ENCODE results near the gene CFAP68. TPM values are rescaled to one million over a fixed set of nuclear protein-coding genes. Genes with fewer than 3 reads are reported as not detected.
A peak's percentile ranks its signal among the peaks of the same experiment; 100 is the strongest.

Gene CFAP68
- total and polyA plus RNA-seq, 10 donors = 9.4 to 37.1 (median 13.6) TPM

DNA sequence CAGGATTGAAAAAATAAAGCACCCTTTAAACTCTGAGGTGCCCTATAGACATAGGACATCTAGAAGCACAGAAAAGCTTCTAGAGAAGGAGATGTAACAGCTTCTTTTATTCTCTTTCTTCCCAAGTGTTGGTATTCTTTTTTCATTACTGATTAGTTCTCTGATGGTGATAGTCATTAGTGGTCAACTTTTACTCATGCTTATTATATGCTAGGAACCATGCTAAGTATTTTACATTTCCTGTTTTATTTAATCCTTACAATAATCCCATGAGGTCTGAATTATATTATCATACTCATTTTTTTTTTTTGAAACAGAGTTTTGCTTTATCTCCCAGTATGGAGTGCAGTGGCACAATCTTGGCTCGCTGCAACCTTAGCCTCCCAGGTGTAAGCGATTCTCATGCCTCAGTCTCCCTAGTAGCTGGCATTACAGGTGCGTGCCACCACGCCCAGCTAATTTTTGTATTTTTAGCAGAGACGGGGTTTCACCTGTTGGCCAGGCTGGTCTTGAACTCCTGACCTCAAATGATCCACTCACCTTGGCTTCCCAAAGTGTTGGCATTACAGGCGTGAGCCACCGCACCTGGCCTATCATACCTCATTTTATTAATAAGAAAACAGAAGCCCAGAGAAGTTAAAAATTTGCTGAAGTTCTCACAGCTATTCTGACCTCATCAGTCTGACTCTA lies 42.3 kb downstream of the CFAP68 start:
- DNase-seq = no peak
- H3K4me1 ChIP-seq = peaks cover 0 to 20% (median 6%) of the 10 kb centered on the region in 6 donors

DNA sequence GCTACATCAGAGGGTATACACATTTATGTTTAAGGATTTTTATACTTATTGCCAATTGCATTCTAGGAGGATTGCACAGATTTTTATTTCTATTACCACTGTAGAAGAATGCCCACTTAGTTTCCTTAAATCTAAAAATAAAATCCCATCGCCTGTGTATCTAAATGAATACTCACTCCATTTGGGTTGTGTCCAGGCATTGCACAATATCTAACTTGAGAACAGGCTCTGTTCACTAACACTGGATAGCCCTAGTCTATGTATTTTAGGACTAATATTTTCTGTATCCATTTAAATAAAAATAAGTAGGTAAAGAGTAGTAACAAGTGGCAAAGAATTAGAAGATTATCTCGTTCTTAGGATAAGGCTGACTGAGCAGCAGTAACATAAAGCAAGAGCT lies 43.5 kb downstream of the CFAP68 start:
- 20 to 31% (median 21%) methylated on average over 2 of the region's 2 CpGs for WGBS, 5 donors
- Histone ChIP-seq H3K4me3 (no peak overlapping the region), H3K9me3 (no peaks in the 10 kb centered on the region), H3K27me3 (replicated peaks in 1 of 7) (peaks cover 0 to 6% (median 0%) of the 10 kb centered on the region in 7 donors), H3K4me1 (peaks cover 5 to 28% (median 13%) of the 10 kb centered on the region in 6 donors), H3K27ac (peak overlapping the region in 5 of 8 donors; percentile 43 to 71 (median 62)), H3K36me3 (no peaks in the 10 kb centered on the region)
- no peak for TF ChIP-seq POLR2A (IDR thresholded peaks at IDR 0.05)
- TF ChIP-seq, protein P1, sequence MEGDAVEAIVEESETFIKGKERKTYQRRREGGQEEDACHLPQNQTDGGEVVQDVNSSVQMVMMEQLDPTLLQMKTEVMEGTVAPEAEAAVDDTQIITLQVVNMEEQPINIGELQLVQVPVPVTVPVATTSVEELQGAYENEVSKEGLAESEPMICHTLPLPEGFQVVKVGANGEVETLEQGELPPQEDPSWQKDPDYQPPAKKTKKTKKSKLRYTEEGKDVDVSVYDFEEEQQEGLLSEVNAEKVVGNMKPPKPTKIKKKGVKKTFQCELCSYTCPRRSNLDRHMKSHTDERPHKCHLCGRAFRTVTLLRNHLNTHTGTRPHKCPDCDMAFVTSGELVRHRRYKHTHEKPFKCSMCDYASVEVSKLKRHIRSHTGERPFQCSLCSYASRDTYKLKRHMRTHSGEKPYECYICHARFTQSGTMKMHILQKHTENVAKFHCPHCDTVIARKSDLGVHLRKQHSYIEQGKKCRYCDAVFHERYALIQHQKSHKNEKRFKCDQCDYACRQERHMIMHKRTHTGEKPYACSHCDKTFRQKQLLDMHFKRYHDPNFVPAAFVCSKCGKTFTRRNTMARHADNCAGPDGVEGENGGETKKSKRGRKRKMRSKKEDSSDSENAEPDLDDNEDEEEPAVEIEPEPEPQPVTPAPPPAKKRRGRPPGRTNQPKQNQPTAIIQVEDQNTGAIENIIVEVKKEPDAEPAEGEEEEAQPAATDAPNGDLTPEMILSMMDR (IDR thresholded peaks at IDR 0.05 in 8 of 11, conservative IDR thresholded peaks at IDR 0.05 in 3 of 11) = no peak
- TF ChIP-seq POLR2AphosphoS5 (IDR thresholded peaks at IDR 0.05) = no peak
- intact Hi-C loops (cut with DNase I; ENCODE audit: low total_unique reads) = no loop called here
- no peak for DNase-seq

More for the DNA sequence above, 42.3 kb downstream of the CFAP68 start:
- Histone ChIP-seq H3K9me3 (no peaks in the 10 kb centered on the region), H3K4me3 (no peak overlapping the region), H3K27ac (no peak overlapping the region), H3K36me3 (no peaks in the 10 kb centered on the region), H3K27me3 (replicated peaks in 1 of 7) (peaks cover 0 to 6% (median 0%) of the 10 kb centered on the region in 7 donors)
- intact Hi-C loops (cut with DNase I; ENCODE audit: low total_unique reads) = no loop called here
- 83 to 98% (median 93%) methylated on average over 7 of the region's 7 CpGs for WGBS, 5 donors
- no peak for TF ChIP-seq POLR2A (IDR thresholded peaks at IDR 0.05)
- TF ChIP-seq, protein P1 (IDR thresholded peaks at IDR 0.05 in 8 of 11, conservative IDR thresholded peaks at IDR 0.05 in 3 of 11) = no peak
- no peak for TF ChIP-seq POLR2AphosphoS5 (IDR thresholded peaks at IDR 0.05)

DNA sequence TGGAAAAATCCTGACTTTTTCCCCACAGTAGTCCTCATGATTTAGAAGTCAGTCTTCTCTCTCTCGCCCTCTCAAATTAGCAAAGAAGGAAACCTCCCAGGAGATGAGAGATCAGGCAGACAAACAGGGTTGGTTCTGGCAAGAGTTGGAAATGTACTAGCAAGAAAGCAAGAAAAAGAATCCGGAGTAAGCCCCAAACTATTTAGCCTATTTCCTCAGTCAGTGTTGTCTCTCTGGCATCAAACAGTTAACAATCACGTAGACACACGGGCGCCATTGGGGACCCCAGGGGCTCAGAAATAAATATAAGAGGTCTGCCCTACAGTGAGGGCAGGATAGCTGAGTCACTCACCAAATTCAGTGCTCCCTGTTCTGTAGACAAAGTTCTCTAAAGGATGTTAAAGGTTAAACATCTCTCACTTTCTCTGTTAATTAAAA lies 44.0 kb downstream of the CFAP68 start:
- no peak for TF ChIP-seq POLR2A (IDR thresholded peaks at IDR 0.05)
- TF ChIP-seq, protein P1 (IDR thresholded peaks at IDR 0.05 in 8 of 11, conservative IDR thresholded peaks at IDR 0.05 in 3 of 11) = no peak
- intact Hi-C loops (cut with DNase I; ENCODE audit: low total_unique reads) = no loop called here
- Histone ChIP-seq H3K27ac (peak overlapping the region in 5 of 8 donors; percentile 43 to 71 (median 62)), H3K27me3 (replicated peaks in 1 of 7) (peaks cover 0 to 6% (median 0%) of the 10 kb centered on the region in 7 donors), H3K4me3 (no peak overlapping the region), H3K36me3 (no peaks in the 10 kb centered on the region), H3K9me3 (no peaks in the 10 kb centered on the region), H3K4me1 (peaks cover 5 to 32% (median 14%) of the 10 kb centered on the region in 6 donors)
- no peak for DNase-seq
- 39 to 65% (median 61%) methylated on average over 5 of the region's 5 CpGs for WGBS, 5 donors

DNA sequence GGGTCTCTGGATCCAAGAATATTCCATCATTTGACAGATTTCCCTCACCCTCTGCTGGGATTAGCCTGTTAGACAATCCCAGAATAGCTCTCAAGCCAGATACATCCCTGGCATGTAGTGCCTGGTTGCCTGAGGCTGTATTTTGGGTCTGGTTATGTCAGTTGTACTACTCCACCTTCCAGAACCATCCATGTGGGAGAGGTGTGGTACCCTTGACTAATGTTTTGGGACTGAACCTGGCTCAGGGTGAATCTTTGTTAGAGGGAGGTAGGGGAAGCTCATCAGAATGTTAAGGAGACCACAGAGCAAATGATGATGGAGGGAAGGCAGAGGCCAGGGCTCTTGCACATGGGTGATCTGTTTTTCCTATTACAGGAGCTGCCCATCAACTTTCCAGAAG lies 44.6 kb downstream of the CFAP68 start:
- H3K27ac ChIP-seq = peak overlapping the region in 5 of 8 donors; percentile 43 to 71 (median 62)
- no peak for DNase-seq
- H3K4me3 ChIP-seq = no peak overlapping the region
- no peaks in the 10 kb centered on the region for H3K36me3 ChIP-seq
- no peak for TF ChIP-seq POLR2A (IDR thresholded peaks at IDR 0.05)
- TF ChIP-seq, protein P1 (IDR thresholded peaks at IDR 0.05 in 8 of 11, conservative IDR thresholded peaks at IDR 0.05 in 3 of 11) = no peak
- TF ChIP-seq POLR2AphosphoS5 (IDR thresholded peaks at IDR 0.05) = no peak
- peaks cover 0 to 3% (median 0%) of the 10 kb centered on the region in 7 donors for H3K27me3 ChIP-seq (replicated peaks in 1 of 7)
- intact Hi-C loops (cut with DNase I; ENCODE audit: low total_unique reads) = no loop called here
- no peaks in the 10 kb centered on the region for H3K9me3 ChIP-seq
- H3K4me1 ChIP-seq = peaks cover 5 to 32% (median 14%) of the 10 kb centered on the region in 6 donors

Data from spleen (tissue), 11 donors.